T47D (cell line): Measurements from ENCODE around the gene SLCO3A1.
A peak's percentile ranks its signal among the peaks of the same experiment; 100 is the strongest.
"Not testable (repeated sequence)": the region's sequence is repeated elsewhere in the genome, so short reads cannot be mapped to it uniquely, and the experiment has no call there.

Source experiments
- DNase-seq, 2 experiments: peaks; one replicate each; pipeline versions ENCODE4 v3.0.0 to v3.0.0-alpha.2; 2011 to 2012; ENCODE audit warnings: low read depth in 1 of 2, low spot score in 1 of 2
- JUND ChIP-seq: IDR thresholded peaks from 2 replicates; pipeline ENCODE4 v1.6.1; 2012; ENCODE audit warnings: low read depth
- in situ Hi-C: cut with HindIII; loops from 2 replicates; pipeline ENCODE4 v1.10.0; 2016; ENCODE audit warnings: low sequenced_read_pairs, low pct_unique_long_range_greater_than_20kb

SLCO3A1 gene

DNA sequence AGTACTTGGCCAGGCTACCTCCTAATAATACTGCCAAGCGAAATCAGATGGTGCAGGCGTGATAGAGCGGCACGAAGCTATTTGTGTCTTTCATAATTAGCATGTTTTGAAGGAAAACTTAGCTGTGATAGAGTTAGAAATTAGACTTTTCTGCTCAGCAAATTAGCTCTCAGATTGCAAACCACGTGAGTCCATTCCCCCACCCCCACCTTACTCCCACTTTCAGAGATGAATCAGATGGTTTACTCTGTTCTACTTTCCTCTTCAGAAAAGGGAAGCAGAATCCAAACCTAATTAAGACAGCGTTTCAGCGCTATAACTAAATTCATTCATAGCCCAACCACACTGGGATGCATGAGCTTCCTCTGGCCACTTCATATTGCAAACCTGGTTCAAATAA lies 214.6 kb downstream of the SLCO3A1 start:
- in situ Hi-C loops = no loop called here
- no peak for TF ChIP-seq JUND
- DNase-seq = no peak

DNA sequence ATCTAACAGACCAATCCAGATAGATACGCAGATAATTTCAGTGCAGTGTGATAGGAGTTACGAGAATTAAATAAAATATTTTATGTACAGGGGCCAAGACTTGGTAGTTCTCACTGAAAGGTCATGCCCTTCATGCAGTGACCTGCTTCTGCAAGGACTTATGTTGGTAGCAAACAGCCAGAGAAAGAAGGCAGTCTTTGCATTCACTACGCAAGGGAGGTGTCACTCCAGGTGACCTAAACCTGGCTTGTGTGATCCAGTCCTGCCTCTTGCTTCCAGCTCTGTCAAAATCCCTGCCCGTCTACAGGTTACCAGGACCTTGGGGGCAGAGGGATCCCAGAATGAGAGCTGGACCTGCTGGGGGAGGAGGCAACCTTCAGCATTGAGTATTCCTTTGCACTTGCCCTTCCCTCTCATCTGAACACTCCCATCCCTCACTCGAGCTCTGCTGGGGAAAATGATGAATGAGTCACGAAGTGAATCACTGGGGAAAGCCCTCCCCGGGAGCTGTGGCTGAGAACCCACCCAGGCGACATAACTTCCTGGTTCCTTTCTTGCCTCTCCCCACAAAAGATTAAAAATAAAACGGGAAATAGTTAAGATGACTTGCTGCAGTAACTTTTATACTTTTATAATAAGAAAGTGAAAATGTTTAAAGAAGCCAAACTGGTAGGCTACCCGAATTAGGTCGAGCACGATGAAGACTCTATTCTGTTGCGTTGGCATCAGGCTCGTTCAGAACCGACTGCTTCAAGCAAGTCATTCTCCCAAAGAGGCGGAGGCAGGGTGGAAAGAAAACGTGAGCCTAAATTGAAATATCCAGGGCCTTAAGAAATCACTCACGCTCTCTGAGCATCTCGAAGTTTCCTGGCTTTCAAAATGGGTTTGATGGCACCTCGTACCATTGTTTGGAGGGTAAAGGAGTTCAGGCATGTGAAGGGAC lies 216.1 kb downstream of the SLCO3A1 start:
- DNase-seq = no peak

DNA sequence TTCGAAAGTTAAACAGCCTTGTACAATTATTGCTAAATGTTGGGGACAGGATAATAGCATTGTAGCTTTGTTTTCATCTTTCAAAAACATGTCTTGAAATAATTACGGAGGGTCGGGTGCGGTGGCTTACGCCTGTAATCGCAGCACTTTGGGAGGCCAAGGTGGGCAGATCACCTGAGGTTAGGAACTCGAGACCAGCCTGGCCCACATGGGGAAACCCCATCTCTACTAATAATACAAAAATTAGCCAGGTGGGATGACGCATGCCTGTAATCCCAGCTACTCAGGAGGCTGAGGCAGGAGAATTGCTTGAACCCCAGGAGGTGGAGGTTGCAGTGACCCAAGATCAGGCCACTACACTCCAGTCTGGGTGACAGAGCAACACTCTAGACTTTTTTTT lies 216.7 kb downstream of the SLCO3A1 start:
- in situ Hi-C loops, DNase-seq: not testable (repeated sequence)

More for the DNA sequence above, 216.1 kb downstream of the SLCO3A1 start:
- in situ Hi-C loops = no loop called here
- TF ChIP-seq JUND = no peak

DNA sequence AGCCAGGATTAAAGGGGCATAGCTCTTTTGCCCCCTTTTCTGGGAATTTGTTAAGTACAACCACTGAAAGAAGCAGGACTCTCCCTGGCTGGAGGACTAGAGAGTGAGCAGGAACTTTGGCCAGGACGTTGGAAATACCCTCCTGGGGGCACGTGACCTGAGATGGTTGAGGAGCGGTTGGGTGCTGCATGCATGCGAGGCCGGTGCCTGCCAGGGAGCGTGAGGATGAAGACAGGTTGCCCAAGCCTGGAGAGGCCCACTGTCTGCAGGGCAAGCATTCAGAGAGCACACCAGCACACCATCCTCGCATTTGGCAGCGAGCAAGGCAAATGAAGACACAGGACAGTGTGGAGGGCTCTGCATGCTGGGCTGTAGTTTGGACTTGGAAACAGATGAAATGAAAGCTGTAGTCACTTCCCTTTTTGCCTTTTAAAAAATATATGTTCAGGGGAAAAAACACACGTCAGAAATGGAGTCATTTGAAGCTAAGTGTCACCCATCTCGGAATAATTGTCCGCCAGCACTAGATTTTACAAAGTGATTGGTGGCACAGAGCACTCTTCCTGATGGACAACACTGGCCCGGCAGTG lies 217.6 kb downstream of the SLCO3A1 start:
- no peak for TF ChIP-seq JUND
- in situ Hi-C loops = no loop called here
- no peak for DNase-seq

DNA sequence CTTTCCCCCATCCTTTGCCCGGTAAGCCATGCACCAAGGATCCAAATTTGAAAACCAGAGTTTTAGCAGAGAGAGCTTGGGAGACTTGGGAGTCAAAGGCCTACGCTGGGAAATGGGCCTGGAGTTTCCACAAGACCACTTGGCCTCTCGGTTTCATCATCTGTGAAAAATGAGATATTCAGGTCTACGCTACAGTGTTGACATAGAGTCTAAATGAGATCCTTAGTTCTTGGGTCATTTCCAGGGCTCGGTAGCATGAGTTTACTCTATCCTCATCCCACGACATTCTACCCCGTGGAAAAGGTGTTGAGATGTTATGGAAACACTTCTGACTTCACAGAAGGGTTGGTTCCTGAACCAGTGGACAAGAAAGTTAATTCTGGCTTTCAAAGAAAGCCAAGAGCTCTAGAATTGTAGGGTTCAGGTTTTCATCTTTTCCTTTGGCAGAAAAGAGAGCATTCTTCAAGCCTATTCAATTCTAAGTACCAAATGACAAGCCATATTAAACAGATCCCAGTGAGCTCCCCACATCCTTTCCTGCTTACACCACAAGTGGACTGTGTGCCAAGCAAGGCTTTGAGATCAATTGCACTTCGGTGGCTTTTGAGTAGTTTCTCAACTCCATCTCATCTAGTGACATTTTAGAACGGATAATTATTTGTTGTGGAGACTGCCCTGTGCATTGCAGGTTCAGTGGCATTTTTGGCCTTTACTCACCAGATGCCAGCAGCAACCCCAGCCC lies 219.7 kb downstream of the SLCO3A1 start:
- in situ Hi-C loops = no loop called here

DNA sequence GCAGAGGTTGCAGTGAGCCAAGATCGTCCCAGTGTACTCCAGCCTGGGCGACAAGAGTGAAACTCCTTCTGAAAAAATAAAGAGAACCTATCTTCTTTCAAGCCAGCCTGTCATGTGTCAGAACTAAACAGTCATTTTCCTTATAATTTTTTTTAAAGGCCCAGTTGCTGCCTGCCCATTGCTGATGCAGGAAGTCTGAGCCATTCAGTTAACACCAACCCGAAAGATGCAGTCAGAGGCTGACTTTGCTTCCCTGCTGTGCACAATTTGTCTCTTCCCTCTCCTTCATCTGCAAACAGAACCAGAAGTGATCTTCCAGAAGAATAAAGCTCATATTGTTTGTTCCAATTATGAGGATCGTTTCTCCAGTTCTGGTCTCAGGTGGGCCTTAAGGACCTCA lies 220.6 kb downstream of the SLCO3A1 start:
- TF ChIP-seq JUND = no peak
- DNase-seq = no peak
- in situ Hi-C loops = no loop called here

More for the DNA sequence above, 219.7 kb downstream of the SLCO3A1 start:
- DNase-seq = no peak
- TF ChIP-seq JUND = no peak

DNA sequence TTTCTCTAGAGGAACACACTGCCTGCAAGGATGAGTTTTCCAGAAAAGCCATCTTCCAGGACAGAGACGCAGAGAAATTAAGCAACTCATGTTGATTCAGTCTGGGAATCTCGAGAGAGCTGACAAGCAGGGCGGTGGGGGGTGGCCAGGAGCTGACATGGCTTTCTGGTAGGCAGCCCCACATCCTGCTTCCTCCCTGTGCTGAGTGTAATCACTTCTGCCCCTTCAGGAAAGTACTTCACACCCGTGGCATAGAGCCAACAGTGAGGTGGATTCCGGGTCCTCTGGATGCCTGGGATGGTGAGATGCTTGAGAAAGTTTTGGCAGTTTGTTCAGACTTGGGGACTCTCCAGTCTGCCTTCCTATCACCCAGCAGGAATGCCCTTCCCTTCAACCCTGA lies 221.1 kb downstream of the SLCO3A1 start:
- in situ Hi-C loops = no loop called here
- TF ChIP-seq JUND = no peak
- DNase-seq = no peak

DNA sequence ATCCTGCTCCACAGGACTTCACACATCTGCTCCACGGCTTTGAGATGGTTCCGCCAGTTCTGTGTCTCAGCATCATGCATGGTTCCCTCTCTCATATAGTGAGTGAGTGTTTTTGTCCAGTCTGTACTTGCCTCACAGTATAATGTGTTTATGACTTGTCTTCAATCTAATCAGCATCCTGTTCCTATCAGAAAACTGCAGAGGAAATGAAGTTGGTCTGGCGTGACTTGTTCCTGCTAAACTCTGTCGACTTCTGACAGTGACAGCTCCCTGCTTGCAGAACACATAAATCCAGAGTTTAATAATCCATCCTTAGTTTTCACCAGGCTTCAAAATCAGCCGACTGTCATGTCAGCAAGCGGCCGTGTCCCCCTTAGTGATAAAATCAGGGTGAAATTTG lies 222.3 kb downstream of the SLCO3A1 start:
- DNase-seq = no peak
- TF ChIP-seq JUND = no peak
- in situ Hi-C loops = no loop called here

DNA sequence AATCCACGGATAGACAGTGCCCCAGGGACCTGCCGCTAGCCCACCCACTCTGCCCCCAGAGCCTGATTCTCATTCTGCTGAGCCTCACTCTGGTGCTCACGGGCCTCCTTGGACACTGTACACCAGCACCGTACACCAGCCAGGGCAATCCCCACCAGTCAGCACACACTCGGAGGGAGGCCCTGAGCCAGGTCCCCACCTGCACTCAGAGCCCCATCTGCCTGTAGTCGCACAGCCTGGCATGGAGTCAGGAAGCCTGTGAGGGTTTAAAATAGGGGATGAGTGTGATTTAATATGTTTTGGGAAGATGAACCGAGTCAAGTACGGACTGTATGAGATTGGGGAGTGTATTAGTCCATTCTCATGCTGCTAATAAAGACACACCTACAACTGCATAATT lies 223.0 kb downstream of the SLCO3A1 start:
- in situ Hi-C loops = no loop called here
- no peak for DNase-seq
- no peak for TF ChIP-seq JUND

DNA sequence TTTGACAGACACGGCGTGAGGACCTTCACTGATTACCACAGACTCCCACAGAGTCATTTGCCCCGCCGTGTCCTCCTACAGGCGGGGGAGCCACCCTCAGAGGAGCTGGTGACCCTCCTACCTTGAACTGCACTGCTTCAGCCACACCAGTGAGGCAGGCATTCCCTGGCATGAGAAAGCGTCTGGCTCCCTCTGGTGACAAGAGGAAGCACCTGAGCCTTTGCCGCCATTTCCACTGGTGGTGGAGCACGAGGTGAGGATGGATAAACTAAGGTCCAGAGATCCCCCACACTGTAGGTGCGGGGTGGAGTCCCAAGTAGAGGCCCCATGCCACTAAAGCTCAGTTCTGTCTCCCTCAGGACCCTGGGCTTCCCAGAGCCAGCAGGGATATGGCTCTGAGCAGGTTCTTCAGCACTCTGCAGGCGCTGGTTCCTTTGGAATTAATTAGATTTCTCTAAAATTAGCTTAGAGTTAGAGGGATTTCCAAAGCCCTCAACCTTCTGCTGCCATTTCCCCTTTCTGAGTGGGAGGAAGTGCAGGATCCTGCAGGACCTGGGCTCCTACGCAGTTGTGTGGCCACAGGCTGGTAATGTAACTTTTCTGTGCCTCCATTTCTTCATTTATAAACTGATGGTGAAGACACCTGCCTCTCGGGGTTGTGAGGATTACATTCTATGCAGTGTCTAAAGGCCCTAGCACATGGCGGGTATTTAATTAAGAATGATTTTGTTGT lies 224.0 kb downstream of the SLCO3A1 start:
- in situ Hi-C loops = no loop called here
- DNase-seq = peak; percentile 73 to 81
- no peak for TF ChIP-seq JUND

DNA sequence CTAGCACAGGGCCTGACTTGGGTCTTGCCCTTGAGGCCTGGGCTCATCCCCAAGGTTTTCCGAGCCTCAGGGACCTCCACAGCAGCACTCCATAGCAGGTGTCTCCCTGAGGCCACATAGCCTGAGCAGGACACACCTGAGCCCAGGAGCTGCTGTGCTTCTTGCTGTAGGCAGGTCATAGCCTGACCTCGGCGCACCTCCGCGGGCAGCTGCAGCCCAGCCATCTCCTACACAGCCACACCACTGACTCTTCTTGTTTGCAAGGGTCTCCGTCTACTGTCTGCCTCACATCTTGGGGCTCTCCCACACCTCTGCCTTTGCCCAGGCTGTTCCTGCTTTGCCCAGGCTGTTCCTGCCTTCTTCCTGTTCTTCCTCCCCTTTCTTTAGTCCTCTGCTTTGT lies 224.8 kb downstream of the SLCO3A1 start:
- DNase-seq = no peak
- in situ Hi-C loops = no loop called here
- no peak for TF ChIP-seq JUND

DNA sequence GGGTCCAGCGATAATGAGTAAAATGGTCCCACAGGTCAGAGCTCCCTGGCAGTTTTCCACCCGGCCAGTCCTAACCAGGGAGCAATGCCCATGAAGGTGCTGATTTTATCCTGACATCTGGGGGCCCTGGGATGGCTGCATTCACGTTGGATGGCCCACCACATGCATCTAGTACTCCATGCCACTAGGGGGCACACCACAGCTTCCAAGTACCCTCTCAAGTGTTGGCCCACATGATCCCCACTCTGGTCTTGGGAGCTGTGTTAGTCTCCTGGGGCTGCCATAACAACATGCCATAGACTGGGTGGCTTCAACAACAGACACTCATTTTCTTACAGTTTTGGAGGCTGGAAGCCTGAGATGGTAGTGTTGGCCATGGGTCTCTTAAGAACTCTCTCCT lies 225.5 kb downstream of the SLCO3A1 start:
- in situ Hi-C loops = no loop called here
- no peak for TF ChIP-seq JUND
- DNase-seq = peak in 1 of 2 experiments; percentile 24
